Esophagus squamous epithelium (tissue), 4 donors: ENCODE measurements around the gene POU3F2.

Experiments
- POLR2A ChIP-seq, 4 donors: fragments of 450-650 bp; IDR thresholded peaks; one replicate each; pipeline ENCODE4 v1.6.1; 2017; ENCODE audit warnings: antibody characterized with exemption in 4 of 4, mild to moderate bottlenecking in 4 of 4, moderate library complexity in 3 of 4
- TF ChIP-seq, protein P1 (sequence below), 6 experiments: fragments of 450-650 bp in 4 of 6; fragments of 200-600 bp in 2 of 6; sonication (generic) in 2 of 6; IDR thresholded peaks; one replicate each; pipeline ENCODE4 v1.5.1; 2016 to 2019; ENCODE audit warnings: antibody characterized with exemption in 6 of 6, mild to moderate bottlenecking in 4 of 6, moderate library complexity in 4 of 6

DNA sequence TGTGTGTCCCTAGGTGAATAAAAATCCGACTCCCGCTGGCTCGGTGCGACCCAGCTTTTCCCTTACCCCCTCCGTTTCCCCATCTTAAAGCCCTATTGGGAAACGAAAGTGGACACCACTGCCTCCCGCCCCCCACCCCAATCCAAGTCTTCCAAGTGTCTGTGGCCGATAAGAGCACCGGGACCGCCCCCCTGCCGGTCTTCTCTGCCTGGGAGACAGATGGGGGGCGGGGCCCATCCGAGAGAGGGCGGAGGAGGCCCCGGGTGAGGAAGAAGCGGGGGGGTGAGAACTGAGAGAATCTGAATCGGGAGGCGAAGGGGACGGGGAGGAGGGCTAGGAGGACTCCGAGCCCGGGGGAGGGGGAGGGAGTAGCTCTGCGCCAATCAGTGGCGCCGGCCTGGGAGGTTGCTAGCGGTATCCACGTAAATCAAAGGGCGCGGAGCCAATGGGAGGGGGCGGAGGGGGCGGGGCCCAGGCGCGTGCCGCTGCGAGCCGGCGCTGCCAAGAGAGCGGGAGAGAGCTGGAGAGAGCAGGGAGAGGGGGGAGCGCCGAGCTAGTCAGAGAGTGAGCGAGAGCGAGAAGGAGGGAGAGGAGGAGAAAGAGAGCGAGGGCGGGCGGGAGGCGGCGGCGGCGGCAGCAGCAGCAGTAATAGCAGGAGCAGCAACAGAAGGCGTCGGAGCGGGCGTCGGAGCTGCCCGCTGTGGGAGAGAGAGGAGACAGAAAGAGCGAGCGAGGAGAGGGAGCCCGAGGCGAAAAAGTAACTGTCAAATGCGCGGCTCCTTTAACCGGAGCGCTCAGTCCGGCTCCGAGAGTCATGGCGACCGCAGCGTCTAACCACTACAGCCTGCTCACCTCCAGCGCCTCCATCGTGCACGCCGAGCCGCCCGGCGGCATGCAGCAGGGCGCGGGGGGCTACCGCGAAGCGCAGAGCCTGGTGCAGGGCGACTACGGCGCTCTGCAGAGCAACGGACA, at the start of gene POU3F2:
- no peak for TF ChIP-seq POLR2A (IDR thresholded peaks at IDR 0.05)
- TF ChIP-seq, protein P1, sequence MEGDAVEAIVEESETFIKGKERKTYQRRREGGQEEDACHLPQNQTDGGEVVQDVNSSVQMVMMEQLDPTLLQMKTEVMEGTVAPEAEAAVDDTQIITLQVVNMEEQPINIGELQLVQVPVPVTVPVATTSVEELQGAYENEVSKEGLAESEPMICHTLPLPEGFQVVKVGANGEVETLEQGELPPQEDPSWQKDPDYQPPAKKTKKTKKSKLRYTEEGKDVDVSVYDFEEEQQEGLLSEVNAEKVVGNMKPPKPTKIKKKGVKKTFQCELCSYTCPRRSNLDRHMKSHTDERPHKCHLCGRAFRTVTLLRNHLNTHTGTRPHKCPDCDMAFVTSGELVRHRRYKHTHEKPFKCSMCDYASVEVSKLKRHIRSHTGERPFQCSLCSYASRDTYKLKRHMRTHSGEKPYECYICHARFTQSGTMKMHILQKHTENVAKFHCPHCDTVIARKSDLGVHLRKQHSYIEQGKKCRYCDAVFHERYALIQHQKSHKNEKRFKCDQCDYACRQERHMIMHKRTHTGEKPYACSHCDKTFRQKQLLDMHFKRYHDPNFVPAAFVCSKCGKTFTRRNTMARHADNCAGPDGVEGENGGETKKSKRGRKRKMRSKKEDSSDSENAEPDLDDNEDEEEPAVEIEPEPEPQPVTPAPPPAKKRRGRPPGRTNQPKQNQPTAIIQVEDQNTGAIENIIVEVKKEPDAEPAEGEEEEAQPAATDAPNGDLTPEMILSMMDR (IDR thresholded peaks at IDR 0.05) = no peak
